GM23338 (cell line): Measurements from ENCODE around the gene CPNE5. TPM values are rescaled to one million over a fixed set of nuclear protein-coding genes. Genes with fewer than 3 reads are reported as not detected.

Source experiments
- ATAC-seq: fragments of 200-7000 bp; cut with Tn5 transposase; 3 replicates; pipeline ENCODE4 v1.9.1; 2020
- DNase-seq: peaks from one replicate; pipeline ENCODE4 v3.0.0-alpha.2; 2015; ENCODE audit warnings: low spot score
- H2AFZ ChIP-seq: fragments of 200-600 bp; sonication (generic); 2 replicates; pipeline ENCODE4 v1.8.0; 2016; ENCODE audit warnings: antibody characterized with exemption, mild to moderate bottlenecking, moderate library complexity
- H3F3A ChIP-seq: fragments of 200-600 bp; sonication (generic); replicated peaks from 2 replicates; pipeline ENCODE4 v1.8.0; 2017; ENCODE audit warnings: antibody characterized with exemption, mixed run types, low read depth
- H3K27ac ChIP-seq: fragments of 200-600 bp; sonication (generic); 2 replicates; pipeline ENCODE4 v1.6.1; 2016; ENCODE audit warnings: low read depth
- H3K27me3 ChIP-seq: fragments of 200-600 bp; sonication (generic); 2 replicates; pipeline ENCODE4 v1.8.0; 2016; ENCODE audit warnings: mild to moderate bottlenecking, mixed run types, moderate library complexity; ENCODE audit not compliant: insufficient read depth
- H3K36me3 ChIP-seq: fragments of 200-600 bp; sonication (generic); 2 replicates; pipeline ENCODE4 v1.8.0; 2016; ENCODE audit warnings: mild to moderate bottlenecking; ENCODE audit not compliant: insufficient read depth
- H3K4me1 ChIP-seq: fragments of 200-600 bp; sonication (generic); 2 replicates; pipeline ENCODE4 v1.8.0; 2016; ENCODE audit warnings: mild to moderate bottlenecking, moderate library complexity; ENCODE audit not compliant: insufficient read depth
- H3K4me2 ChIP-seq: fragments of 200-600 bp; sonication (generic); 2 replicates; pipeline ENCODE4 v1.7.1; 2017; ENCODE audit warnings: mixed run types
- H3K4me3 ChIP-seq: fragments of 200-600 bp; sonication (generic); 2 replicates; pipeline ENCODE4 v1.6.1; 2016; ENCODE audit warnings: mixed run types
- H3K79me2 ChIP-seq: fragments of 200-600 bp; sonication (generic); replicated peaks from 2 replicates; pipeline ENCODE4 v1.8.0; 2017; ENCODE audit warnings: mild to moderate bottlenecking; ENCODE audit not compliant: insufficient read depth
- H3K9me2 ChIP-seq: fragments of 200-600 bp; sonication (generic); 2 replicates; pipeline ENCODE4 v1.8.0; 2017; ENCODE audit not compliant: insufficient read depth
- H4K20me1 ChIP-seq: fragments of 200-600 bp; sonication (generic); replicated peaks from 2 replicates; pipeline ENCODE4 v1.8.0; 2017; ENCODE audit warnings: mild to moderate bottlenecking; ENCODE audit not compliant: insufficient read depth
- H3K27ac Mint-ChIP-seq: 2 replicates; pipeline ENCODE4 v1.8.0; 2020; ENCODE audit warnings: inconsistent platforms, mild to moderate bottlenecking, moderate library complexity, mixed read lengths
- H3K27me3 Mint-ChIP-seq: 3 replicates; pipeline ENCODE4 v1.8.0; 2022; ENCODE audit warnings: low read depth, mild to moderate bottlenecking, moderate library complexity, mixed read lengths, inconsistent platforms; ENCODE audit not compliant: insufficient read depth, poor library complexity
- H3K36me3 Mint-ChIP-seq: 3 replicates; pipeline ENCODE4 v1.8.0; 2021; ENCODE audit warnings: low read depth, mild to moderate bottlenecking, inconsistent platforms, moderate library complexity, mixed read lengths
- H3K4me1 Mint-ChIP-seq: 3 replicates; pipeline ENCODE4 v1.8.0; 2020; ENCODE audit warnings: mild to moderate bottlenecking, inconsistent platforms, mixed read lengths
- H3K4me3 Mint-ChIP-seq: 3 replicates; pipeline ENCODE4 v1.8.0; 2021; ENCODE audit warnings: moderate library complexity, mild to moderate bottlenecking, inconsistent platforms, mixed read lengths
- H3K9me3 Mint-ChIP-seq: 3 replicates; pipeline ENCODE4 v1.8.0; 2020; ENCODE audit warnings: moderate library complexity, mild to moderate bottlenecking, inconsistent platforms, mixed read lengths
- CREB1 ChIP-seq: fragments of 250-450 bp; sonication (Bioruptor Pico); IDR thresholded peaks from 2 replicates; pipeline ENCODE4 v1.5.0; 2020; ENCODE audit warnings: low read depth, mild to moderate bottlenecking, moderate library complexity
- CTCF ChIP-seq, 2 experiments: fragments of 200-600 bp in 1 of 2; sonication (generic) in 1 of 2; conservative IDR thresholded peaks; 2 replicates each; pipeline versions ENCODE4 v1.5.1 to v1.6.1; 2016 to 2017; ENCODE audit warnings: antibody characterized with exemption in 2 of 2, low read depth in 2 of 2, mild to moderate bottlenecking in 2 of 2, moderate library complexity in 1 of 2
- EZH2 ChIP-seq: fragments of 200-600 bp; sonication (generic); IDR thresholded peaks from one replicate; pipeline ENCODE4 v1.8.0; 2017; ENCODE audit warnings: antibody characterized with exemption, mild to moderate bottlenecking, low read depth; ENCODE audit not compliant: unreplicated experiment
- EZH2phosphoT487 ChIP-seq: fragments of 200-600 bp; sonication (generic); IDR thresholded peaks from one replicate; pipeline ENCODE4 v1.8.1; 2018; ENCODE audit warnings: antibody characterized with exemption; ENCODE audit not compliant: unreplicated experiment
- JUNB ChIP-seq: IDR thresholded peaks from one replicate; pipeline ENCODE4 v1.6.1; 2016; ENCODE audit warnings: antibody characterized with exemption; ENCODE audit not compliant: unreplicated experiment
- NANOG ChIP-seq: IDR thresholded peaks from 2 replicates; pipeline ENCODE4 v1.6.1; 2016; ENCODE audit warnings: antibody characterized with exemption, borderline replicate concordance
- POLR2AphosphoS5 ChIP-seq: IDR thresholded peaks from 2 replicates; pipeline ENCODE4 v1.6.1; 2016; ENCODE audit warnings: antibody characterized with exemption, low read depth
- STAT1 ChIP-seq: IDR thresholded peaks from one replicate; pipeline ENCODE4 v1.6.1; 2016; ENCODE audit warnings: antibody characterized with exemption; ENCODE audit not compliant: unreplicated experiment
- ZNF114 ChIP-seq: fragments of 250-450 bp; sonication (Bioruptor Pico); IDR thresholded peaks from 2 replicates; pipeline ENCODE4 v1.5.0; 2020; ENCODE audit warnings: mild to moderate bottlenecking, moderate library complexity
- ZNF331 ChIP-seq: fragments of 250-450 bp; sonication (Bioruptor Pico); IDR thresholded peaks from 2 replicates; pipeline ENCODE4 v1.5.0; 2020; ENCODE audit warnings: low read depth, mild to moderate bottlenecking, moderate library complexity
- polyA plus RNA-seq: library from polyadenylated mRNA; unstranded; fragments of >200 nt; fragmentation: Nextera tagmentation; extraction: Ambion mirVana; gene quantifications from 2 replicates; pipeline ENCODE4 v1.2.1, GENCODE V29; 2016
- total RNA-seq: library from RNA; depleted of rRNA; stranded (reverse); fragments of >200 nt; shearing (Covaris generic); gene quantifications from 2 replicates; pipeline ENCODE4 v1.2.3, GENCODE V29; 2014
- TF ChIP-seq, protein P1 (sequence below): fragments of 250-450 bp; sonication (Bioruptor Pico); IDR thresholded peaks from 2 replicates; pipeline ENCODE4 v1.5.0; 2020; ENCODE audit warnings: mild to moderate bottlenecking, moderate library complexity

The CPNE5 gene
- total and polyA plus RNA-seq, 2 experiments from 2014 or later: 0.14 to 0.42 TPM

- Histone ChIP-seq H3K4me3 (no peak overlapping the region), H3K4me2 (no peak overlapping the region), H3K9me2 (no peaks in the 10 kb centered on the region), H3K79me2 (no peaks in the 10 kb centered on the region), H3K4me1 (no peaks in the 10 kb centered on the region), H3F3A (no peaks in the 10 kb centered on the region), H4K20me1 (no peaks in the 10 kb centered on the region), H3K27me3 (no peaks in the 10 kb centered on the region), H3K36me3 (no peaks in the 10 kb centered on the region), H2AFZ (no peak overlapping the region), H3K27ac (no peak overlapping the region)
- DNase-seq (no peak), ATAC-seq (no peak)
- Mint-ChIP-seq H3K9me3 (no peaks in the 10 kb centered on the region), H3K27me3 (peaks cover 6% of the 10 kb centered on the region), H3K4me3 (no peak overlapping the region), H3K4me1 (peaks cover 14% of the 10 kb centered on the region), H3K36me3 (no peaks in the 10 kb centered on the region), H3K27ac (no peak overlapping the region)
- TF ChIP-seq EZH2phosphoT487 (no peak), CTCF (conservative IDR thresholded peaks at IDR 0.05; ENCODE audit: low read depth in 2 of 2) (no peak), STAT1 (no peak)
Observed at GRCh38 chr6:36814249-36814648, 25.0 kb downstream of the CPNE5 start.

DNA sequence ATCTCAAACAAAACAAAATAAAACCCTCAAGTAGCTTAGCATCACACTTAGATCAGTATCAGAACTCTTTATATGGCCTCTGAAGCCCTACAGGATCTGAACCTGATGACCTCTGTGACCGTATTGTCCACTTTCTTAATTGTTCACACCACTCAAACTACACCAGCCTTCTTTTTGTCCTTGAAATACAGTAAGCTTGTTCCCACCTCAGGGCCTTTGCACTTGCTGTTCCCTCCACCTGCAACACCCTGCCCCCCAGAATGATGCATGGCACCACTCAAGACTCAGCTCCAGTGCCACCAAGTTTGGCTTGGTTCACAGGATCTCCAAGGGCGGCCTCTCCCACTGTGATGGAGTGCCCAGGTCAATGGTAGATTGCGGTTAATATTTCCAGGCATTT, 25.7 kb downstream of the CPNE5 start:
- H3K4me3 ChIP-seq: no peak overlapping the region
- H3F3A ChIP-seq: no peaks in the 10 kb centered on the region
- Mint-ChIP-seq H3K36me3 (no peaks in the 10 kb centered on the region), H3K4me3 (no peak overlapping the region), H3K27ac (no peak overlapping the region), H3K27me3 (peaks cover 6% of the 10 kb centered on the region), H3K9me3 (no peaks in the 10 kb centered on the region), H3K4me1 (peaks cover 18% of the 10 kb centered on the region)
- H4K20me1 ChIP-seq: no peaks in the 10 kb centered on the region
- no peaks in the 10 kb centered on the region for H3K27me3 ChIP-seq
- H3K9me2 ChIP-seq: no peaks in the 10 kb centered on the region
- no peaks in the 10 kb centered on the region for H3K79me2 ChIP-seq
- H3K27ac ChIP-seq: no peak overlapping the region
- DNase-seq: no peak
- no peaks in the 10 kb centered on the region for H3K4me1 ChIP-seq
- no peaks in the 10 kb centered on the region for H3K36me3 ChIP-seq
- no peak for ATAC-seq
- H2AFZ ChIP-seq: no peak overlapping the region
- no peak overlapping the region for H3K4me2 ChIP-seq
- TF ChIP-seq ZNF114 (no peak), ZNF331 (CRISPR knock-in tag) (no peak), POLR2AphosphoS5 (no peak), EZH2phosphoT487 (no peak), CTCF (conservative IDR thresholded peaks at IDR 0.05; ENCODE audit: low read depth in 2 of 2) (no peak), NANOG (no peak), CREB1 (CRISPR knock-in tag) (no peak), EZH2 (no peak), JUNB (no peak)
- TF ChIP-seq, protein P1, sequence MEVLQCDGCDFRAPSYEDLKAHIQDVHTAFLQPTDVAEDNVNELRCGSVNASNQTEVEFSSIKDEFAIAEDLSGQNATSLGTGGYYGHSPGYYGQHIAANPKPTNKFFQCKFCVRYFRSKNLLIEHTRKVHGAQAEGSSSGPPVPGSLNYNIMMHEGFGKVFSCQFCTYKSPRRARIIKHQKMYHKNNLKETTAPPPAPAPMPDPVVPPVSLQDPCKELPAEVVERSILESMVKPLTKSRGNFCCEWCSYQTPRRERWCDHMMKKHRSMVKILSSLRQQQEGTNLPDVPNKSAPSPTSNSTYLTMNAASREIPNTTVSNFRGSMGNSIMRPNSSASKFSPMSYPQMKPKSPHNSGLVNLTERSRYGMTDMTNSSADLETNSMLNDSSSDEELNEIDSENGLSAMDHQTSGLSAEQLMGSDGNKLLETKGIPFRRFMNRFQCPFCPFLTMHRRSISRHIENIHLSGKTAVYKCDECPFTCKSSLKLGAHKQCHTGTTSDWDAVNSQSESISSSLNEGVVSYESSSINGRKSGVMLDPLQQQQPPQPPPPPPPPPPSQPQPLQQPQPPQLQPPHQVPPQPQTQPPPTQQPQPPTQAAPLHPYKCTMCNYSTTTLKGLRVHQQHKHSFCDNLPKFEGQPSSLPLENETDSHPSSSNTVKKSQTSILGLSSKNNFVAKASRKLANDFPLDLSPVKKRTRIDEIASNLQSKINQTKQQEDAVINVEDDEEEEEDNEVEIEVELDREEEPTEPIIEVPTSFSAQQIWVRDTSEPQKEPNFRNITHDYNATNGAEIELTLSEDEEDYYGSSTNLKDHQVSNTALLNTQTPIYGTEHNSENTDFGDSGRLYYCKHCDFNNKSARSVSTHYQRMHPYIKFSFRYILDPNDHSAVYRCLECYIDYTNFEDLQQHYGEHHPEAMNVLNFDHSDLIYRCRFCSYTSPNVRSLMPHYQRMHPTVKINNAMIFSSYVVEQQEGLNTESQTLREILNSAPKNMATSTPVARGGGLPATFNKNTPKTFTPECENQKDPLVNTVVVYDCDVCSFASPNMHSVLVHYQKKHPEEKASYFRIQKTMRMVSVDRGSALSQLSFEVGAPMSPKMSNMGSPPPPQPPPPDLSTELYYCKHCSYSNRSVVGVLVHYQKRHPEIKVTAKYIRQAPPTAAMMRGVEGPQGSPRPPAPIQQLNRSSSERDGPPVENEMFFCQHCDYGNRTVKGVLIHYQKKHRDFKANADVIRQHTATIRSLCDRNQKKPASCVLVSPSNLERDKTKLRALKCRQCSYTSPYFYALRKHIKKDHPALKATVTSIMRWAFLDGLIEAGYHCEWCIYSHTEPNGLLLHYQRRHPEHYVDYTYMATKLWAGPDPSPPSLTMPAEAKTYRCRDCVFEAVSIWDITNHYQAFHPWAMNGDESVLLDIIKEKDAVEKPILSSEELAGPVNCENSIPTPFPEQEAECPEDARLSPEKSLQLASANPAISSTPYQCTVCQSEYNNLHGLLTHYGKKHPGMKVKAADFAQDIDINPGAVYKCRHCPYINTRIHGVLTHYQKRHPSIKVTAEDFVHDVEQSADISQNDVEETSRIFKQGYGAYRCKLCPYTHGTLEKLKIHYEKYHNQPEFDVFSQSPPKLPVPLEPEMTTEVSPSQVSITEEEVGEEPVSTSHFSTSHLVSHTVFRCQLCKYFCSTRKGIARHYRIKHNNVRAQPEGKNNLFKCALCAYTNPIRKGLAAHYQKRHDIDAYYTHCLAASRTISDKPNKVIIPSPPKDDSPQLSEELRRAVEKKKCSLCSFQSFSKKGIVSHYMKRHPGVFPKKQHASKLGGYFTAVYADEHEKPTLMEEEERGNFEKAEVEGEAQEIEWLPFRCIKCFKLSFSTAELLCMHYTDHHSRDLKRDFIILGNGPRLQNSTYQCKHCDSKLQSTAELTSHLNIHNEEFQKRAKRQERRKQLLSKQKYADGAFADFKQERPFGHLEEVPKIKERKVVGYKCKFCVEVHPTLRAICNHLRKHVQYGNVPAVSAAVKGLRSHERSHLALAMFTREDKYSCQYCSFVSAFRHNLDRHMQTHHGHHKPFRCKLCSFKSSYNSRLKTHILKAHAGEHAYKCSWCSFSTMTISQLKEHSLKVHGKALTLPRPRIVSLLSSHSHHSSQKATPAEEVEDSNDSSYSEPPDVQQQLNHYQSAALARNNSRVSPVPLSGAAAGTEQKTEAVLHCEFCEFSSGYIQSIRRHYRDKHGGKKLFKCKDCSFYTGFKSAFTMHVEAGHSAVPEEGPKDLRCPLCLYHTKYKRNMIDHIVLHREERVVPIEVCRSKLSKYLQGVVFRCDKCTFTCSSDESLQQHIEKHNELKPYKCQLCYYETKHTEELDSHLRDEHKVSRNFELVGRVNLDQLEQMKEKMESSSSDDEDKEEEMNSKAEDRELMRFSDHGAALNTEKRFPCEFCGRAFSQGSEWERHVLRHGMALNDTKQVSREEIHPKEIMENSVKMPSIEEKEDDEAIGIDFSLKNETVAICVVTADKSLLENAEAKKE (CRISPR knock-in tag): no peak
